Kidney capillary endothelial cell (primary cell): ENCODE measurements around the gene TMEM37.

Source experiments
- DNase-seq: peaks from one replicate; pipeline ENCODE4 v3.0.0-alpha.2; 2018; ENCODE audit warnings: low spot score

Gene TMEM37

GRCh38 chr2:119478188-119478977, 46.7 kb downstream of the TMEM37 start:
- DNase-seq: no peak

DNA sequence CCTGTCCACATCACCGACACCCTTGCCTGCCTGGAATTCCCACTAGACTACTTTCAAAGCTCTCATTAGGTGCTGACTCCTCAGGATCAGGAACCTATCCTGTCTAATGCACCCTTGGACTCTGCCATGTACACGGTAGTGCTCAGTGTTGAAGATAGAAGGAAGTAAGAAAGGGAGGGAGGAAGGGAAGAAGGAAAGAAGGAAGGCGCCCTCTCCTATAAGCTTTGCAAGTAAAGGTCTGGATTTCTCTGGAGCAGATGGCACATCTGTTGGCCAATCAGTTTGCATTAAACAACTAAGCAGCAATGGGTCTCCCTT, 47.3 kb downstream of the TMEM37 start:
- DNase-seq: no peak

- no peak for DNase-seq
Measured at GRCh38 chr2:119480184-119480583, 48.5 kb downstream of the TMEM37 start.

- no peak for DNase-seq
Measured at GRCh38 chr2:119480718-119481142, 49.1 kb downstream of the TMEM37 start.

- DNase-seq: no peak
Measured at GRCh38 chr2:119481501-119482455, 50.1 kb downstream of the TMEM37 start.

DNA sequence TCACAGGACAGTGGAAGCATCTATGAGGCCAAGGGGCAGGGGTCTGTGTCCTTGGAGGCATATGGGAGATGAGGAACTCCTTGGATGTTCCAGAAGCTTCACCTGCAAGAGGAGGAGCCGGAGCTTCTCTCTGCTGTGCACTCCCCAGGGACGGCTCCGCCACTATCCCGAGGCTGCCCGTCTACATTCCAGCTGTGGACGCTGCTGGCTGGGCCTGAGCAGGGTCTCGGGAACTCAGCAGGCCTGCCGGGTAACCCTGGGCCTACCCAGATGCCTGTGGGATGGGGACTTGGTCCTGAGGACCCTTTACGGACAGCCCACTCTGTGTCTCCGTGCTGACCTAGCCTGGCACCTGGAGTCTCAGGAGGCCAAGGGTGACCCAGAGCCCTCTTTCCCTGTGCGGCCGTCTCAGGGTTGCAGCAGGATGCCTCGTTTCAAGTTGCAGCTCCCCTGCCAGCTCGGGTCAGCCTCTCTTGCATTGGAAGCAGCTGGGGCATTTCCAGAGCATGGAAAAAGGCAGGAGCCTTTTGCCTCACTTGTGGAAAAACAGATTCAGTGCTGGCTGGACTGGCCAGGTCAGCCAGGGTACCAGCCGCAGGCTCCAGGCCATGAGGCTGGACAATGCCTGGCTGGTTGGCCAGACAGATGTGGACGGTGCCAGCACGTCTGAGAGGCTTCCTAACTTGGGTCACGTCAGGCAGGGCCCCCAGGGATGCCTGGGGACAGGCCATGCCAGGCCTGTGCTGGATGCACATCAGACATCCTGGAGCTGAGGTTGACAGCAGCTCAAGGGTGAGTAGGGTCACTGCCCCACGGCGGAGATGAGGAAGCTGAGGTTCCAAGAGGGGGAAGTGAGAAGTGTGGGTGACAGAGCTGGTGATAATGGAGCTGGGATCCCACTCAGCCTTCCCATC, 51.1 kb downstream of the TMEM37 start:
- peak; percentile 30 for DNase-seq

DNA sequence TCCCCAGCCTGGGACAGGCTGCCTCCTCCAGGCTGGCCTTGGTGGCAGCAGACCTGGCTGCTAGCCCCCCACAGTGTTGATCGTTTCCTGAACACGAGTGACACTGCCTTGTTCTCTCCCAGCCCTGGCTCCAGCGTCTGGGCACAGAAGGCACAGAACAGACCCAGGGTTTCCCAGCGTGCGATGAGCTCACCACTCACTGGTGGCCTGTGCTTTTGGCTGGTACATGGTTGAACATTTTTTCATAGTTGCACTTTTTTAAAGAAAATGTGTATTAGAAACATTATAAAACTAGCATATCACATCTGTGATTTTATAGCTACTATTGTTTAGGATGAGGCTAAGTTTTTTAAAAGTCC, 51.7 kb downstream of the TMEM37 start:
- no peak for DNase-seq

GRCh38 chr2:119483896-119484718, 52.5 kb downstream of the TMEM37 start:
- DNase-seq: no peak

DNA sequence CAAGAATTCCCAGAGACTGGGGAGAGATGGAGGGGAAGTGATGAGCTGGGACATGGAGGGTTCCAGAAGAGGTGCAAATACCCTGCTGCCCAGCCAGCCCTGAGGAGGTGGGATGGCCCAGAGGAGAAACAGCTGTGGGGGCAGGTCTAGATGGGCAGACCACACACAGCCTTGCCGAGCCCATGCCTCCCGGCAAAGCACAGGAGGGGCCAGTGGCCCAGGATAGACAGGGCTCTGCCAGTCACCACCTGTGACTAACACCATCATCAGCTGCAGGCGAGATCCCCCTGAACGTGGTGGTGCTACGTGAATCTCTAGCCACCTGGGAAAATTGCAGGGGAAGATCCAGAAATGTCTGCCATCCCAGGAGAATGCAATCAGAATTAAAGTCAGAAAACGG, 53.2 kb downstream of the TMEM37 start:
- DNase-seq: no peak

GRCh38 chr2:119485336-119486110, 53.9 kb downstream of the TMEM37 start:
- DNase-seq: no peak

DNA sequence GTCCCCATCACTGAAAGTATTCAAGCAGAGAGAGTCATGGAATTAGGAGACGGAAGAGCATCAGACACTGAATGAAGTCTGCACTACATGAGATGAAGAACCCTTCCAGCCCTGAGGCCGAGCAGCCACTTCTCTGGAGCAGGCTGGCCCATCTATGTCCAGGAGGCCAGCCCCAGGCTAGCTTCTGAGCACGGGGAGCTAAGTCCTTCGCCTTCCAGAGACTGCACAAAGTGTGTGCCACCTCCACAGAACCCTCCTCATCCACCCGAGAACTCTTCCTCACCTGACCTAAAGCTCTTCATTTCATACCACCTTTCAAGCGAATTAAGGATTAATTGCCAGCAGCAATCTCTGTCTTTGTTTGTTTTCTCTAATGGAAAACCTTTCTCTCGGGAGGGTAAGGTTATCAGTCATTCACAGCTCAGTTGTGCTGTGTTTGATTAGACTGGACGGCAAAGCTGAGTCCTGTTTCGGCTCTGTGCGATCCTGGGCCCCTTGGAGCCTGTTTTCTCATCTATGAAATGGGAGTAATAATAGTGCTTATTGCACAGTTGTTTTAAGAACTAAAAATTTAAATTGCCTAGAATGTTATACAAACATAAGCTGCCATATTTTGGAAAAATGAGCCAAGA, 54.7 kb downstream of the TMEM37 start:
- no peak for DNase-seq

- DNase-seq: peak; percentile 93
Measured at GRCh38 chr2:119486886-119487285, 55.2 kb downstream of the TMEM37 start.

- peak; percentile 29 for DNase-seq
Measured at GRCh38 chr2:119487434-119488244, 56.0 kb downstream of the TMEM37 start.
